Natural killer cell (primary cell): Measurements from ENCODE around the gene OR6C65. TPM values are rescaled to one million over a fixed set of nuclear protein-coding genes. Genes with fewer than 3 reads are reported as not detected.
"Not testable (repeated sequence)": the region's sequence is repeated elsewhere in the genome, so short reads cannot be mapped to it uniquely, and the experiment has no call there.

ENCODE experiments used
- ATAC-seq, 3 donors: fragments of 150-1000 bp in 2 of 3; fragments of 200-7000 bp in 1 of 3; cut with Tn5 transposase; 1 replicate in 1 of 3; 2 replicates in 2 of 3; pipeline ENCODE4 v1.10.0; 2021; ENCODE audit warnings: mild to moderate bottlenecking in 2 of 3, moderate library complexity in 2 of 3
- DNase-seq, 2 donors: peaks; one replicate each; pipeline versions ENCODE4 v3.0.0 to v3.0.0-alpha.2; 2013 to 2021; ENCODE audit warnings: mixed read lengths in 1 of 2
- H3K27ac ChIP-seq: one replicate; pipeline ENCODE4 v1.5.1; 2013; ENCODE audit warnings: mild to moderate bottlenecking, low read length
- H3K27me3 ChIP-seq: one replicate; pipeline ENCODE4 v1.6.1; 2013; ENCODE audit warnings: low read length; ENCODE audit not compliant: control insufficient read depth, insufficient read depth
- H3K36me3 ChIP-seq: one replicate; pipeline ENCODE4 v1.6.1; 2013; ENCODE audit warnings: low read length; ENCODE audit not compliant: control insufficient read depth, insufficient read depth
- H3K4me1 ChIP-seq: one replicate; pipeline ENCODE4 v1.6.1; 2013; ENCODE audit warnings: low read length; ENCODE audit not compliant: control insufficient read depth, insufficient read depth
- H3K4me3 ChIP-seq: one replicate; pipeline ENCODE4 v1.5.1; 2013; ENCODE audit warnings: low read length
- H3K9me3 ChIP-seq: one replicate; pipeline ENCODE4 v1.6.1; 2013; ENCODE audit warnings: low read length; ENCODE audit not compliant: control insufficient read depth, insufficient read depth
- H3K27ac Mint-ChIP-seq, 2 donors: one replicate each; pipeline ENCODE4 v1.8.0; 2022; ENCODE audit warnings: mild to moderate bottlenecking in 2 of 2, mixed read lengths in 2 of 2, moderate library complexity in 1 of 2
- H3K27me3 Mint-ChIP-seq, 2 donors: one replicate each; pipeline ENCODE4 v1.8.0; 2022; ENCODE audit warnings: low read depth in 2 of 2, mixed read lengths in 2 of 2
- H3K36me3 Mint-ChIP-seq: one replicate; pipeline ENCODE4 v1.8.0; 2022; ENCODE audit warnings: mixed read lengths
- H3K4me1 Mint-ChIP-seq, 2 donors: one replicate each; pipeline ENCODE4 v1.8.0; 2022; ENCODE audit warnings: mixed read lengths in 2 of 2
- H3K4me3 Mint-ChIP-seq: one replicate; pipeline ENCODE4 v1.8.0; 2022; ENCODE audit warnings: mild to moderate bottlenecking, moderate library complexity, mixed read lengths
- H3K9me3 Mint-ChIP-seq, 2 donors: one replicate each; pipeline ENCODE4 v1.8.0; 2022; ENCODE audit warnings: mixed read lengths in 2 of 2
- WGBS: methylation state at CpG from one replicate; pipeline ENCODE4 v1.1.7; 2013; ENCODE audit warnings: missing lambda C conversion rate; ENCODE audit not compliant: insufficient coverage; 5-methylcytosine and 5-hydroxymethylcytosine counted together
- intact Hi-C: fragments of 100-400 bp; cut with micrococcal nuclease; formaldehyde crosslinking; loops from one replicate; pipeline ENCODE4 v1.14.2; 2022
- total RNA-seq, 4 donors: library from RNA; stranded (reverse); fragments of 120-200 nt in 1 of 4; gene quantifications; one replicate each; pipeline versions ENCODE4 v1.2.3 to v1.2.4, GENCODE V29; 2013 to 2022
- TF ChIP-seq, protein P1 (sequence below): fragments of 200-600 bp; IDR thresholded peaks from one replicate; pipeline ENCODE4 v1.8.0; 2022; ENCODE audit warnings: antibody characterized with exemption

The OR6C65 gene
- total RNA-seq: not detected
- total RNA-seq (2013): not detected

DNA sequence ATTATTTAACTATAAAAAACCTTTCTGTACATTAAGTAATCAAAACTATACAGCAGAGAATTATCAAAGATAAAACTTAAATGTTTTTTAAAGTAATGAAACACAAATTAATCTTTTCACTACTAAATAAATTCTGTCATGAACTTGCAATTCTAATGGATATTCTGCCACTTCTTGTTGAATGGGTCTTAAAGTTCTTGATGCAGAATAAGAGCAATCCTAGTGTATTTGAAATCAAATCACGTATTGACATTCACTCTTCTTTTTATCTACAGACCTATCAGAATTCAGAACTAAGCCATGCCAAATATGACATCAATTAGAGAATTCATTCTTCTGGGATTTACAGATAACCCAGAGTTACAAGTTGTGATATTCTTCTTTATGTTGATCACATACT is at the start of gene OR6C65:
OR6C65 (plus strand) TSS at position 301 of the 400 bp plus-strand sequence; CDS start at position 301, 0 bp downstream.
- ATAC-seq (no peak), DNase-seq (no peak)
- H3K27ac ChIP-seq: no peak within 1 kb of the TSS
- H3K36me3 ChIP-seq: no peaks in the 10 kb centered on the region
- Mint-ChIP-seq H3K27me3 (peaks cover 8 to 46% of the 10 kb centered on the region in 2 donors), H3K27ac (no peak within 1 kb of the TSS), H3K9me3 (no peaks in the 10 kb centered on the region), H3K4me3 (no peak within 1 kb of the TSS), H3K4me1 (no peaks in the 10 kb centered on the region), H3K36me3 (no peaks in the 10 kb centered on the region)
- intact Hi-C loops: no loop called here
- H3K4me1 ChIP-seq: no peaks in the 10 kb centered on the region
- H3K9me3 ChIP-seq: no peaks in the 10 kb centered on the region
- peaks cover 7% of the 10 kb centered on the region for H3K27me3 ChIP-seq
- H3K4me3 ChIP-seq: no peak within 1 kb of the TSS
- TF ChIP-seq, protein P1, sequence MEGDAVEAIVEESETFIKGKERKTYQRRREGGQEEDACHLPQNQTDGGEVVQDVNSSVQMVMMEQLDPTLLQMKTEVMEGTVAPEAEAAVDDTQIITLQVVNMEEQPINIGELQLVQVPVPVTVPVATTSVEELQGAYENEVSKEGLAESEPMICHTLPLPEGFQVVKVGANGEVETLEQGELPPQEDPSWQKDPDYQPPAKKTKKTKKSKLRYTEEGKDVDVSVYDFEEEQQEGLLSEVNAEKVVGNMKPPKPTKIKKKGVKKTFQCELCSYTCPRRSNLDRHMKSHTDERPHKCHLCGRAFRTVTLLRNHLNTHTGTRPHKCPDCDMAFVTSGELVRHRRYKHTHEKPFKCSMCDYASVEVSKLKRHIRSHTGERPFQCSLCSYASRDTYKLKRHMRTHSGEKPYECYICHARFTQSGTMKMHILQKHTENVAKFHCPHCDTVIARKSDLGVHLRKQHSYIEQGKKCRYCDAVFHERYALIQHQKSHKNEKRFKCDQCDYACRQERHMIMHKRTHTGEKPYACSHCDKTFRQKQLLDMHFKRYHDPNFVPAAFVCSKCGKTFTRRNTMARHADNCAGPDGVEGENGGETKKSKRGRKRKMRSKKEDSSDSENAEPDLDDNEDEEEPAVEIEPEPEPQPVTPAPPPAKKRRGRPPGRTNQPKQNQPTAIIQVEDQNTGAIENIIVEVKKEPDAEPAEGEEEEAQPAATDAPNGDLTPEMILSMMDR: no peak
- WGBS: no CpG with 5 or more reads among the region's 1 CpG

DNA sequence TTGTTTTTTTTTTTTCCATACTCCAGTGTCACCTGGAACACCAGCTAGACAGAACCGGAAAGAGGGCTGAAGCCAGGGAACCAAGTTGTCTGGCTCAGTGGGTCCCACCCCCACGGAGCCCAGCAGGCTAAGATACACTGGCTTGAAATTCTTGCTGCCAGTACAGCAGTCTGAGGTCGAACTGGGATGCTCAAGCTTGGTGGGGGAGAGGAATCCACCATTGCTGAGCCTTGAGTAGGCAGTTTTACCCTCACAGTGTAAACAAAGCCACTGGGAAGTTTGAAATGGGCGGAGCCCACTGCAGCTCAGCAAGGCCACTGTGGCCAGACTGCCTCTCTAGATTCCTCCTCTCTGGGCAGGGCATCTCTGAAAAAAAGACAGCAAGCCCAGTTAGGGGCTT is 45.0 kb upstream of the OR6C65 start:
- DNase-seq, ATAC-seq, H3K4me1 Mint-ChIP-seq, H3K9me3 ChIP-seq, H3K4me1 ChIP-seq, H3K36me3 ChIP-seq, intact Hi-C loops, H3K4me3 ChIP-seq, H3K27me3 ChIP-seq, H3K9me3 Mint-ChIP-seq, H3K36me3 Mint-ChIP-seq, H3K27ac ChIP-seq, H3K4me3 Mint-ChIP-seq, H3K27ac Mint-ChIP-seq: not testable (repeated sequence)
- WGBS: 77% methylated on average over 4 of the region's 4 CpGs
- H3K27me3 Mint-ChIP-seq: peaks cover 11 to 24% of the 10 kb centered on the region in 2 donors

DNA sequence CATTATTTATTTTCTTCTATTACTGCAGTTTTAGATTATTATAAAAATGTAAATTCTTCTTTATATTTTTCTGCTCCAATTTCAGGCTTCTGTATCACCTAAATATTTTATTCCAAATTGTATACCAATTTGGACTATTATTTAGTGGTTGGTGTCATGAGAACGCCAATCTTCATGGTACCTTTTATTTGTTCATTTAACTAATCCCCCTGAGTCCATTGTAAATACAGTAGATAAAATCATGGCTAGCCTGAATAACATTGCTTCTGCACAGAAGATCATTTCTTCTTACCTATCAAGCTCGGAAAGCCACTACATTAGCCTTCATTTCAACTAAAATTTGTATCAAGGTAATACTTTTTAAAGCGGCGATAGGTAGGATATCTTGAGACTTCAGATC is 37.7 kb upstream of the OR6C65 start, which contains the start of gene OR6C75:
OR6C75 (plus strand) TSS at position 301 of the 400 bp plus-strand sequence. CDS start 2,136 bp downstream, outside the sequence.
- Histone ChIP-seq H3K4me3 (no peak within 1 kb of the TSS), H3K4me1 (no peaks in the 10 kb centered on the region), H3K27me3 (peaks cover 4% of the 10 kb centered on the region), H3K36me3 (no peaks in the 10 kb centered on the region), H3K27ac (no peak within 1 kb of the TSS), H3K9me3 (no peaks in the 10 kb centered on the region)
- H3K36me3 Mint-ChIP-seq: no peaks in the 10 kb centered on the region
- TF ChIP-seq, protein P1: no peak
- ATAC-seq: no peak
- H3K4me3 Mint-ChIP-seq: no peak within 1 kb of the TSS
- 100% methylated on average over 2 of the region's 4 CpGs for WGBS
- H3K9me3 Mint-ChIP-seq: no peaks in the 10 kb centered on the region
- no peak for DNase-seq
- H3K27ac Mint-ChIP-seq: no peak within 1 kb of the TSS
- H3K4me1 Mint-ChIP-seq: no peaks in the 10 kb centered on the region
- intact Hi-C loops: no loop called here
- H3K27me3 Mint-ChIP-seq: peaks cover 13 to 18% of the 10 kb centered on the region in 2 donors

DNA sequence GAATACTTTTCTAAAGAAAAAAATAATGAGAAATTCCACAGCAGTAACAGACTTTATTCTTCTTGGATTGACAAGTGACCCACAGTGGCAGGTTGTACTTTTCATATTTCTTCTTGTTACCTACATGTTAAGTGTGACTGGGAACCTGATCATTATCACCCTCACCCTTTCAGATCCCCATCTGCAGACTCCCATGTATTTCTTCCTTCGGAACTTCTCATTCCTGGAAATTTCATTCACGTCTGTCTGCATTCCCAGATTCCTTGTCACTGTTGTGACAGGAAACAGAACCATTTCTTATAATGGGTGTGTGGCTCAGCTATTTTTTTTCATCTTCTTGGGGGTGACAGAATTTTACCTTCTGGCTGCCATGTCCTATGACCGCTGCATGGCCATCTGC is 35.2 kb upstream of the OR6C65 start:
- 87% methylated on average over 3 of the region's 3 CpGs for WGBS
- no peaks in the 10 kb centered on the region for H3K36me3 Mint-ChIP-seq

More for the DNA sequence above, 35.2 kb upstream of the OR6C65 start:
- Histone ChIP-seq H3K9me3 (no peaks in the 10 kb centered on the region), H3K27me3 (peaks cover 4% of the 10 kb centered on the region), H3K36me3 (no peaks in the 10 kb centered on the region), H3K4me1 (no peaks in the 10 kb centered on the region), H3K27ac (no peak overlapping the region), H3K4me3 (no peak overlapping the region)
- no peaks in the 10 kb centered on the region for H3K4me1 Mint-ChIP-seq
- no peaks in the 10 kb centered on the region for H3K9me3 Mint-ChIP-seq
- TF ChIP-seq, protein P1: no peak
- DNase-seq (no peak), ATAC-seq (no peak)
- peaks cover 13 to 17% of the 10 kb centered on the region in 2 donors for H3K27me3 Mint-ChIP-seq
- no peak overlapping the region for H3K27ac Mint-ChIP-seq
- H3K4me3 Mint-ChIP-seq: no peak overlapping the region
- intact Hi-C loops: no loop called here
